ENCODE measurements around the gene STK11.

DNA sequence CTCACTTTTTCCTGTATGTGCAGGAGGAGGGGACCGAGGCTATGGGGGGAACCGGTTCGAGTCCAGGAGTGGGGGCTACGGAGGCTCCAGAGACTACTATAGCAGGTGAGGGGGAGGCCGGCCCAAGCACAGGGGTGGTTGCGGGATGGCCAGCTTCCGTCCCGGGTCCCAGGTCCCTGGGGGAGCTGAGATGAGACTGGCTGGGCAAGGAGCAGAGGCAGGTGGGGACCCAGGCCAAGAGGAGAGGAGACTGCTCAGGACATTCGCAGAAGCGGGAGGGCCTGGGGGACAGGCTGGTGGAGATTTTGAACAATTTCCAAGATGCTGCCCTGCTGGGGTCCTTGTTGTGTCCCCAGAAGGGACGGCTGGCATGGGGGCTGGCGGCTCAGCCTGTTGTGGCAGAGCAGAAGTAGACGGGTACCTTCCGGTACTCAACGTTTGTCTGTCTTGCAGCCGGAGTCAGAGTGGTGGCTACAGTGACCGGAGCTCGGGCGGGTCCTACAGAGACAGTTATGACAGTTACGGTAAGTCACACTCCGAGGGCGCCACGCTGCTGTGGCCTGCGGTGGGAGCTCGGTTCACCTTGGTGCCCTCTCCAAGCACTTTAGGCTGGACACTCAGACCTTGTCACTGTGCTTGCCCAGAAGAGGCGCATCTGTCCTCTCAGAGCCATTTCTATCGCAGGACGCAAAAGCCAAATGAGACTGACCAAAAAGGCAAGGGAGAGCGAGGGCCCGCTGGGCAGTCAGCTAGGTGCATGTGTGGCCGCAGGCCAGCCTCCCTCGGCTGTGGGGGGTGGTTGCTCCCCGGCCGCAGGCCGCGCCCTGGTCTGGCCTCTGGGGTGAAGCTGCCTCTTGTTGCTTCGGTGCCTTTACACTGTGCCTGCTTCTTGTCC lies 66.2 kb downstream of the STK11 start:
- TF ChIP-seq CTCF (IDR thresholded peaks at IDR 0.05) = no peak
- TF ChIP-seq POLR2A (IDR thresholded peaks at IDR 0.05) = no peak

Measured in body of pancreas (tissue), 4 donors.